Stimulated activated CD8-positive, alpha-beta memory T cell treated with anti-CD3 and anti-CD28 coated beads, Interleukin-7, amount 100 ng/mL, for 24 hours (primary cell): ENCODE data around the gene TCHP.
"Not testable (repeated sequence)": the region's sequence is repeated elsewhere in the genome, so short reads cannot be mapped to it uniquely, and the experiment has no call there.

ENCODE experiments used
- DNase-seq: peaks from one replicate; pipeline ENCODE4 v3.0.0-alpha.2; 2020; ENCODE audit warnings: low read depth

TCHP gene

DNA sequence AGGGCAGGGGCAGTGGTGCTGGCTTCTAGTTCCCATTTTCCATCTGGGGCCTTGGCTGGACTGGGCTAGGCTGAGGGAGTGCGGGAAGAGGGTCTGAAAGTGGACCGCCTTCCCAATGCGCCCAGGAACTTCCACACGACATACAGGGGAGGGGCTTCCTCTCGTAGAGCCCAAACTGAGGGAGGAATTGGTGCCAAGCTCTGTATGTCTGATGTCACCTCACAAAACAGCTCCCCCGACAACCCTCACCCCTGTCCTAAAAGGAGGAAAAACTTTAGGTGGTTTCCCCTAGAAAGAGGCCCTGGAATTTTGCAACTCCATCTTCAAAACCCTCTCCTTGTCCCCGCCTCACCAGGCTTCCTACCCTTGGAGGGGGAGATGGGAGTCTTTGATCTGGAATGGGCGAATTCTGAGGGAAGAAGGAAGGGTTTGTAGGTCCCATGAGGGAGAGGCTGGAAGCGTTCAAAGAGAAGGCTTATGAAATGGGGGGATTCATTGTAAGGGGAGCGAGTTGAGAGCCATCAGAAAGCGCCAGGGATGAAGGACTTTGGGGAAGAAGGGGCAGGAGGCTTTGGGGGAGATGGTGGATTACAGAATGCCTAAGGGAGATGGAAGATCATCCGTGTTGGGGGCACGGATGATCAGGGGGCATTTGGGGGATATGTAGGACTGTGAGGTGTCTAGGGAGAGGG lies 20.6 kb upstream of the TCHP start:
- no peak for DNase-seq

DNA sequence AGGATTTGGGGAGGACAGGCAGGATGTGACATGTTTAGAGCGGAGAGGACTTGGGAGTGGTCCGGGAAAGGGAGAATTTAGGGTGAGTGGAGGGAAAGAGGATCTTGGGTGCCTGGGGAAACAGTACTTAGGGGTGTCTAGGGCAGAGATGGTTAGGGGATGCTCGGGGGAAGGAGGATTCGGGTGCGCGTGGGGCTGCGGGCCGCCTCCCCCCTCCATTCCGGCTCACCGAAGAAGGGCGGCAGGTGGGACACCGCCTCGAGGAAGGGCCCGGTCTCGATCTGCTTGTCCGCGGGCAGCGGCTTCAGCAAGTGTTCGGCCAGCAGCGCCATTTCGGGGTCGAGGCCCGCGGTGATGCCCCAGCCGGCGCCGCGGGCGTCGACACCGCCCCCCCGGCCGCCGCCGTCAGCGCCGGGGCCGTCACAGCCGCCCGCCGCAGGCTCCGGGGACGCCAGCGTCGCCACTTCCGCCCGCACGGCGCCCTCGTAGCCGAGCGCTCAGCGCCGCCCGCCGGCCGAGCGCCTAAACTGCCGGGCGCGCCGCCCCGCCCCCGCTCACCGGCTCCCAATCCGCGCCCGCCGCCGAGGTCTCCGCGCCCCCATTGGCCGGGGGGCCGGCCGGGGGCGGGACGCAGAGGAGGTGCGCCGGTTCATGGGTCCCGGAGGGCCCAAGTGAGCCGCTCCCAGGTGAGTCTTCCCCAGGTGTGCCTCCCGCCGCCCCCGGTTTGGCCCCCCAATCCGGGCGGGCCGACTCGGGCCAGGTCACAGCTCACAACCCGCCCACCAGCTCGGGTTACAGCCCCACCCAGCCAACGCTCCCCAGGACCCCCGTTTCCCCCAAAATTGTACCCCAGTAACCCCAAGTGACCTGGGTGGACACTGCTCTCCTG lies 19.8 kb upstream of the TCHP start, which contains the start of gene GLTP:
GLTP (minus strand) TSS at position 499 of the 889 bp plus-strand sequence; CDS start at position 332, 167 bp downstream.
- DNase-seq = peak; percentile 69

DNA sequence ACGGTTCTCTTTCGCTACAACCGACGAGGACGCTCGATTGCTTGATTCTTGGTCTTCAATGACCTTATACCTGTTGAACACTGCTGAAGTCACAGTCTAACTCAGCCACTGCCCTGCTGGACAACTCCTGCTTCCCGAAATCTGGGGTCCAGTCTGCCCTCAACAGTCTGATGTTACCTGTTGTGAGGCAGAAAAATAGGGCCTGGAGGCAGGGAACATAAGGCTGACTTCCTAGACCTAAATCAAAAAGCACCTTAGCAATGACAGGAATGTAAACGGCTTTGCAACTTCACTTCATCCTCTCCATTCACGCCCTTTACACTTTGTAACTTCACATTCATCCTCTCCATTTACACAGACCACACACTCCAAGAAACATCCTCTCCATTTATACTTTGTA lies 19.1 kb upstream of the TCHP start:
- no peak for DNase-seq

DNA sequence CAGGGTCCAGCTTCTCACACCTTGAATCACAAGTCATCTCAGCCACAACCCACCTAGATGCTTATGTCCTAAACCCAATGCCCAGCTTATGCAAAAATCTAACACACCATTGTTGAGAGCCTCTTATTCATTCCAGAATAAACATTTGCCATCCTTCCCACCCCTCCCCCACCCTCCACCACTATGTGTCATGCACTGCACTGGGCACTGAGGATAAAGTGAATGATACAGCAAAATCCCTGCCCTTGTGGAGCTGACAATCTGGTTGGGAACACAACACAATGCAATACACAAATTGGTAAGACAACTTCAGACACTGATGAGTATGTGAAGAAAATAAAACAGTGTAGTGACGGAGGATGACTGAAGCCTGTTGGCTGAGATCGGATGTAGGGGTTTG lies 18.3 kb upstream of the TCHP start:
- DNase-seq = no peak

DNA sequence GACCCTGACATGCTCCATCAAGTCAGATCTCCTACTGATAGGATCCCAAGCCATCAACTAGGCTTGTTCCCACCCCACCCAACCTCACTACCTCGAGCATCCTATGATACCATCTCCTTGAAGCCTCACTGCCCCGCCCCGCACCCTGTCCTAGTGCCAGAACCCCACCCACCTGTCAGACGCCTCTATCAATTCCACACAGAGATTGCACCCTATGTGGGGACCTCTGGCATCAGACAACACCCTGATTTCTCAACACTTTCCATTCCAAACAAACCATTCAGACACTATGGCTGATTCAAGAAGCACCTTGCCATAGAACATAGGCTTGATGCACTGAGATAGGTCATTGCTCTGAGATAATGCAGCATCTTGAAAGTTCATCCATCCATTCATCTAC lies 16.6 kb upstream of the TCHP start:
- DNase-seq = no peak

DNA sequence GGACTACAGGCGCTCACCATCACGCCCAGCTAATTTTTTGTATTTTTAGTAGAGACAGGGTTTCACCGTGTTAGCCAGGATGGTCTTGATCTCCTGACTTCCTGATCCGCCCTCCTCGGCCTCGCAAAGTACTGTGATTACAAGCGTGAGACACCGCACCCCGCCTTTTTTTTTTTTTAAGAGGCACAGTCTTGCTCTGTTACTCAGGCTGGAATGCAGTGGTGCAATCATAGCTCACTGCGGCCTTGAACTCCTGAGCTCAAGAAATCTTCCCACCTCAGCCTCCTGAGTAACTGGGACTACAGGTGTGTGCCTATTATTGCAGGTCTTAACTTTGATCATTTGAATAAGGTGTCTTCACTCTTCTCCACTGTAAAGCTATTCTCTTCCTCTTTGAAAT lies 14.5 kb upstream of the TCHP start:
- DNase-seq = no peak

DNA sequence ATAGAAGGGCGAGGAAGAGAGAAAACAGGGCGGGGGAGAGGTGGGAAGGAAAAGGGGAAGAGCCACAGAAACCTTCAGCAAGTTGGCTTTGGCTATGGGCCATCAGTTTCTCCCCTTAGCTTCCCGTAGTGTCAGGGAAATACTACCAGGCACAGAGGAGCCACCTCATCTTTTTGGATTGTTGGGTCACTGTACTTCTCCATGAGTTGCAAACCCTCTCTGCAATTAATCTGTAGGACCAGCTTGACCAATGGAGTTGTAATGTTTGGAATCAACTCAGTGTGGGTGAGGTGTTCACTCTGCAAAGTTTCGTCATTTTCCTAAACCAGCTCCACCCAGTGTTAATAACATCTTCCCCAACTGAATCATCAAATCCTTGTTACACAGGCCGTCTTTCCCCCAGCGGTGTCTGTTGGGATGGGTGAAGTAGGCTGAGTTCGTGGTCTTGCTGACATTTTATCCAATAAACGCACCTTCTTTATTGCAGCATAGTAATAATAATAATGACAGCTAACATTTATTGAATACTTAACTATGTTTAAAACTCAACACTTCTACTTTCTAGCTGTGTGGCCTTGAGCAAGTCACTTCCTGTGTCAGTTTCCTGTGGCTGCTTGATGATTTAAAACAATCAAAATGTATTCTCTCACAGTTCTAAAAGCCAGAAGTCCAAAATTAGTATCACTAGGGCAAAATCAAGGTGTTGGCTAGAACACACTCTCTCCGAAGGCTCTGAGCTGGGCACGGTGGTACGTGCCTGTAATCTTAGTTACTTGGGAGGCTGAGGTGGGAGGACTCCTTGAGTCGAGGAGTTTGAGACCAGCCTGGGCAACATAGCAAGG lies 11.7 kb upstream of the TCHP start:
- no peak for DNase-seq

DNA sequence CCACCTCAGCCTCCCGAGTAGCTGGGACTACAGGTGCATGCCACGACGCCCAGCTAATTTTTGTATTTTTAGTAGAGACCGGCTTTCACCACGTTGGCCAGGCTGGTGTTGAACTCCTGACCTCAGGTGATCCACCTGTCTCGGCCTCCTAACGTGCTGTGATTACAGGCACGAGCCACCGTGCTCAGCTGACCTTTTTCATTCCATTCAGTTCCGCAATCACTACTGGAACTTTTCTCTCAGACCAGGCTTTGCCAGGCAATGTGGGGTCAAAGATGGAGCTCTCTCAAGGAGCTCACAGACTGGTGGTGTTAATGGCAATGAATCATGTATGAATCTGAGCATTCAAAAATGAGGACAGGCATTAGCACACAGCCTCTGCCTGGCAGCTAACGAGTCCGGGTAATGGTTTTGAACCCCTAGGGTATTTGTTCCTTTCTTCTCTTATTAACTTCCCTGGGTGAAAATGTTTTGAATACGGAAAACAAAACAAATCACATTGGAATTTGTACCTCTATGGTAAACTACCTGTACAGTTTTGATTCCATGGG lies 9.4 kb upstream of the TCHP start:
- DNase-seq = no peak

DNA sequence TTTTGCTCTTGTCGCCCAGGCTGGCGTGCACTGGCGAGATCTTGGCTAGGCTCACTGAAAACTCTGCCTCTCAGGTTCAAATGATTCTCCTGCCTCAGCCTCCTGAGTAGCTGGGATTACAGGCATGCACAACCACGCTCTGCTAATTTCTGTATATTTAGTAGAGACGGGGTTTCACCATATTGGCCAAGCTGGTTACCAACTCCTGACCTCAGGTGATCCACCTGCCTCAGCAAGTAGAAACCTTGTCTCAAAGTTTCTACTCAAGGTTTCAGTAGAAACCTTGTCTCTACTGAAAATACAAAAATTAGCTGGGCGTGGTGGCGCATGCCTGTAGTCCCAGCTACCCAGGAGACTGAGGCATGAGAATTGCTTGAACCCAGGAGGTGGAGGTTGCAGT lies 8.3 kb upstream of the TCHP start:
- not testable (repeated sequence) for DNase-seq

DNA sequence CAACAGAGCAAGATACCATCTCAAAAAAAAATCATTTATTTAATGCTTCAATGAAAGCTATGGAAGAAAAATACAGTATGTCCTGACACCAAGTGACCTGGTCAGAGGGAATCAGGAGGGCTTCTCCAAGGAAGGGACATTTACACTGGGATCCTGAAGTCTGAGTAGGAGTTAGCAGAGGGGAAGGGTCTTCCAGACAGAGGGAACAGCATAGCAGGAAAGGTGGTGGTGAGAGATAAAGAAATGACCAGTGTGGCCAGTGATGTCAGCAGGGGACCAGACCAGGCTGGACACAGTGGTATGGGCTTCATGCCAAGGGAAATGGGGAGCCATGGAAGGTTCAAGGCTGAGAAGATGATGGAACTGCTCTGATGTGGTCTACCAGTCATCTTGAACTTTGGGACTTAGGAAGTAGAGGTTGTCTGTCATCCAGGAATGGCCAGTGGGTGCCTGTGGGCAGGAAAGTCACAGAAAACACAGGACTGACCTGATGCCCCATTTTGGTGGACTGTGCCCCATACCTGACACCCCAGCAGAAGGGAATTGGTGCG lies 7.8 kb upstream of the TCHP start:
- no peak for DNase-seq

DNA sequence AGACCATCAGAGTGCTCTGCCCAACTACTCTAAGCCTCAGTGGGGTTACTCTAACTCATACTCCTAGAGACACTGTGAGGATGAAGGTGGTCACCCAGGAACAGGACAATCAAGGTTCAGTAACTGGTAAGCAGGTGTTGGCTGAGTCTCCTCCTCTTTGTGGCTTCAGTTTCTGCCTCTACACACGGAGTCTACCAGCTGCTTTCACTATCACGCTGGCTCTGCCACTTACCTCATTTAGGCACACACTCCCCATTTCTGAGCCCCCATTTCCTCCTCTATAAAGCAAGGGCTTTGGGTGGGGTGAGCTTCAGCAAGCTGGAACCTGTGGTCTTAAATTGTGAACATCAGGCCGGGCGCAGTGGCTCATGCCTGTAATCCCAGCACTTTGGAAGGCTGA lies 7.3 kb upstream of the TCHP start:
- DNase-seq = no peak

DNA sequence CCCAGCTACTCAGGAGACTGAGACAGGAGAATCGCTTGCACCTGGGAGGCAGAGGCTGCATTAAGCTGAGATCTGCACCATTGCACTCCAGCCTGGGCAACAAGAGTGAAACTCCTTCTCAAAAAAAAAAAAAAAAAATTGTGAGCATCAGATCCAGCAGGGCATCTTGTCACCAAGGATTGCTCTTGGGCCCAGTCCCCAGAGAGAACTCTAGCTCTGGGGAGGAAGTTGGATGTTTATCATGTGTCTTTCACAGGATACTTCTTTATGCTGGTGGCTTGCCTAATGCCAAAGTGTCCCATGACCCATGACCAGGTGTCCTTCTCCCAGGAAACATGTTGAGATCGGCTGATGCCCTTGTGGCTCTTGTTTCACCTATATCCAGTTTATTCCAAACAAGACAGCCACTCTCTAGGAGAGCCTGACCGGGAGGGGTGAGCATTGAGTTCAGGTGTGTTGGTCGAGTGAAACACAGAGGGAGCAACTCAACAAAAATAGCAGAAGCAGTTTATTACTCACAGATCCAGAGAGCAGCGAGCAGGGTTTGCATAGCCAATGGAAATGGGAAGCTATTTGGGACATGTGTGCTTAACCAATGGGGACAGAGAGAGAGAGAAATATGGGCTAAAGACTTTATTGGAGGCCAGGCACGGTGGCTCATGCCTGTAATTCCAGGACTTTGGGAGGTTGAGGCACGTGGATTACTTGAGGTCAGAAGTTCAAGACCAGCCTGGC lies 6.6 kb upstream of the TCHP start:
- DNase-seq = no peak

DNA sequence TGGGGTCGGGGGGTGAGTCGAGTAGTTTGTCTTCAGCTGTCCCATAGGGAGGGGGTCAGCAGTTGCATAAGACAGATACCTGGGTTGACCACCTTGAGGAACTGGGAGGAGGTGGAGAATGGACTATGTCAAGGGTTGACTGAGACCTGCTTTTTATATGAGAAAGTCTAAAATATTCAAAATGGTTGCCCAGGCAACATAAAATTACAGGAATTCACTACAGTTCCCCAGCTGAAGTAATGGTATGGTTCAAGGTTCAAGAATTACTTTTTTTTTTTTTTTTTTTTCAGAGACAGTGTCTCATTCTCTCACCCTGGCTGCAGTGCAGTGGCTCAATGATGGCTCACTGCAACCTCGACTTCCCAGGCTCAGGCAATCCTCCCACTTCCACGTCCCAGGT lies 5.1 kb upstream of the TCHP start:
- no peak for DNase-seq

DNA sequence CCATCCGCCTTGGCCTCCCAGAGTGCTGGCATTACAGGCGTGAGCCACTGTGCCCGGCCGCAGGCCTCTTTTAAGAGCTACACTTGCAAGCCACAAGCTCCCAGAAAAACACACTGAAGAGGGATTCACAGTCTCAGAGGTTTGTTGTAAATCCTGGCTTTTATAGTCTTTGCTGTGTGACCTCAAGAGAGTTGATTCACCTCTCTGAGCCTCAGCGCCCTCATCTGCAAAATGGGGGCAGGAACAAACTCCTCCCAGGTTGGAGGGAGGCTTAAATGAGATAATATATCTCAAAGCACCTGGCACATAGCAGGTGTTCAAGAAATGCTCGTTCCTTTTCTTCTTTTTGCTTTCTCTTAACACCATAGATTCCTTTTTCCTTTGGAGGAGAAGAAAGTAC lies 3.9 kb upstream of the TCHP start:
- DNase-seq = no peak

DNA sequence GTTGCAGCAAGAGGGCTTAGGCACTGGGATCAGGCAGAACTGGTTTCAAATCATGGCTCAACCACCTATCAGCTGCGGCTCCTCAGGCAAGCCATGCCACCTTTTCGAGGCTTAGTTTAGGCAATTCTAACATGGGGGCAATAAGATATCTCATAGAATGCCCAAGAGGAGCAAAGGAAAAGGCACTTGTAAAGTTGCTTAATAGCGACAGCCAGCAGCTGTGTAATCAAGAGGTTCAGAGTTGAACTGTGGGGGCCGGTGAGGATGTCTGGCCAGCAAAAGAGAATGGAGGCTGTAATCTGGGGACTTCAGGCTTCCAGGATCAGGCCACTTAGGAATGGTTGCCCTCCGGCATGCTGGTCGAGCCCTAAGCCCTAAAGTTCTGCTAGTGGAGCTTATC lies 3.0 kb upstream of the TCHP start:
- DNase-seq = no peak

DNA sequence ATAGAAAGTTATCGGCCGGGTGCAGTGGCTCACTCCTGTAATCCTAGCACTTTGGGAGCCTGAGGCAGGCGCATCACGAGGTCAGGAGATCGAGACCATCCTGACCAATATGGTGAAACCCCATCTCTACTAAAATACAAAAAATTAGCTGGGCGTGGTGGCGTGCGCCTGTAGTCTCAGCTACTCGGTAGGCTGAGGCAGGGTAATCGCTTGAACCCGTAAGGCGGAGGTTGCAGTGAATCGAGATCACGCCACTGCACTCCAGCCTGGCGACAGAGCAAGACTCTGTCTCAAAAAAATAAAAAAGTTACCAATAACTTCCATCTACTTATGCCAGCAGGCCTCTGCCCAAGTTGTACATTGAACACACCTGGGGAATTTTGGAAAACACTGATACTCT lies 729 bp upstream of the TCHP start:
- DNase-seq = not testable (repeated sequence)

DNA sequence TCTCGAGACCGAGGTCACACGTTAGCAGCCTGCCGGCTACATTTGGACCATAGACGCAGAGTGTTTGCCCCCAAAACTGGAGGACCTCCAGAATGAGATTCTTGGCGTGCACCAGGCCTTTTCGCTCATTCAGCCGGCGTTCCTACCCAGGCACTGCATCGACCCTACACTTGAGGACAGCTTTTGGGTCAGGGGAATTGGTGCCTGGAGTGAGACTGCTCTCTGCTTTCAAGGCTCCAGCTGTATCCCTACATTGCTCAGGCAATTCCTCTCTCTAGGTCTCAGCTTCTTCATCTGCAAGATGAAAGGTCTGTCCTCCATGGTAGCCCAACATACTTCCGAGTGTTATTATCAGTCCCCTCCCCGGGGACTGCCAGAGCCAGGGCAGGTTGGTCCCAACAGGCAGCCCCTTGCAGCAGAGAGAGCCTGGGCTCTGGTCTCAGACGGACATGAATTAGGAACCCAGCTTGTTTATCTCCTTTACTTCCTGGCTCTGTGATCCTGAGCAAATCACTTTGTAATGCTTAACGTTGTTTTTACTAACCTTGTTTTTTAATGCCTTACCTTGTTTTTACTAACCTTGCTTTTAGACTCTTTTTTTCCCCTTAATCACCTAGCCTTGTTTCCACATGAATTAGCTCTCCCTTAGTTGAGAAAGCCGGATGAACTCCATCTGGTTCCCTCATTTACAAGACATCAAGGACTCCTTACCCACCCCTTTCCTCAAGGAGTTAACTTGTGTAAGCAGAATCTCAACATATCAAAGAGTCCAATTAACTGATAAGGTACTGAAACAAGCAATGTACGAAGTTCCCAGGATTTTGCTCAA lies 892 bp downstream of the TCHP start:
- DNase-seq = no peak

DNA sequence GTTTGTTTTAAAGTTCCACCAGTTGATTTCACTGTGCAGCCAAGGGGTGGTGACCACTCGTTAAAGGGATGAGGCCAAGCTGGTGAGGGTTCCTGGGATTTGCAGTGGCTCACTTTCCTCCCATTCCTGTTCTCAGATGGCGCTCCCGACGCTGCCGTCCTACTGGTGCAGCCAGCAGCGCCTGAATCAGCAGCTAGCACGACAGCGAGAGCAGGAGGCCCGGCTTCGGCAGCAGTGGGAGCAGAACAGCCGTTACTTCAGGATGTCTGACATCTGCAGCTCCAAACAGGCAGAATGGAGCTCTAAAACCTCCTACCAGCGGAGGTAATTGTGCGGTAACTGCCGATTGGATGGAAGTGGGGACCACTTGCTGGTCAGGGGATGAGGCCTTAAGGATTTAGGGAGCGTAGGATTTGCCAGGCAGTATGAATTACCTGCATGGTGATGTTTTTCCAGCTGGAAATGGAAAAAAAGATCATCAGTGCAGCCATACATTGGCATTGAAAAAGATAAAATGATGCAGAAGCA lies 2.9 kb downstream of the TCHP start:
- DNase-seq = no peak

DNA sequence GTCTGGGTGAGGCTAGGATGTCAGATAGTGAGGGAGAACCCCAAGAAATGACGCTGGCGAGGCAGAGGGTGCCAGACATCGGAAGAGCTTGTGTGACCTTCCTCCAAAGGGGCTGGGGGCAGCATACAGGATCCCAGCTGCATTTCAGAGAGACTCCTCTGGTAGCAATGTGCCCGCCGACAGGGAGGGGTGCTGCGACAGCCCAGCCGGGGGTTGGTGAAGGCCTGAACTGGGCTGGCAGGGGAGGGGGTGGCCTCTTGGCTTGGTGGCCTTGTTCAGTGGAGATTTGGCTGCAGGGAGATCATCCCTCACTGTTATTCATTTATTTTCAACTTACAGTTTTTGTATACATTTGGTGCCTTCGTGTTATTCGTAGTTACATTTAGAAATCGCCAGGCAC lies 5.2 kb downstream of the TCHP start:
- DNase-seq = no peak
